Caco-2 (cell line): ENCODE measurements around the gene CXCR6. TPM values are rescaled to one million over a fixed set of nuclear protein-coding genes. Genes with fewer than 3 reads are reported as not detected.
A peak's percentile ranks its signal among the peaks of the same experiment; 100 is the strongest.

Experiments used
- BruUV-seq: library from RNA; stranded (reverse); fragments of 400-500 nt; replicated peaks from 2 replicates; lab custom pipeline; 2021; lab: Mats Ljungman, UMichigan
- CTCF ChIA-PET: fragments of 300-600 bp; sonication (Branson Sonifier 250); formaldehyde crosslinking; loops from one replicate; lab custom pipeline; 2022; ENCODE audit warnings: antibody characterized with exemption; lab: Charles Lee
- POLR2A ChIA-PET: fragments of 300-600 bp; sonication (Branson Sonifier 250); formaldehyde crosslinking; loops from one replicate; lab custom pipeline; 2022; ENCODE audit warnings: antibody characterized with exemption; lab: Charles Lee
- DNase-seq, 2 experiments: peaks; one replicate each; pipeline versions ENCODE4 v3.0.0 to v3.0.0-alpha.2; 2020 to 2022
- H3K27me3 ChIP-seq: replicated peaks from 2 replicates; pipeline ENCODE4 v1.6.0; 2011; ENCODE audit warnings: low read length; ENCODE audit not compliant: control insufficient read depth, insufficient read depth
- H3K36me3 ChIP-seq: 2 replicates; pipeline ENCODE4 v1.5.1; 2011; ENCODE audit warnings: low read length; ENCODE audit not compliant: control insufficient read depth, insufficient read depth
- H3K4me1 ChIP-seq: fragments of 250-450 bp; sonication (Bioruptor Pico); 2 replicates; pipeline ENCODE4 v1.5.1; 2020; ENCODE audit warnings: mild to moderate bottlenecking
- H3K4me3 ChIP-seq: 2 replicates; pipeline ENCODE4 v1.5.1; 2011; ENCODE audit warnings: low read depth, mild to moderate bottlenecking, control low read depth, low read length
- H3K9me3 ChIP-seq: fragments of 250-450 bp; sonication (Bioruptor Pico); 2 replicates; pipeline ENCODE4 v1.5.1; 2020; ENCODE audit warnings: mild to moderate bottlenecking, moderate library complexity
- H3K27ac Mint-ChIP-seq: one replicate; pipeline ENCODE4 v1.8.0; 2022; ENCODE audit warnings: mixed read lengths; ENCODE audit not compliant: unreplicated experiment
- H3K27me3 Mint-ChIP-seq: one replicate; pipeline ENCODE4 v1.8.0; 2022; ENCODE audit warnings: mixed read lengths; ENCODE audit not compliant: insufficient read depth, unreplicated experiment
- H3K36me3 Mint-ChIP-seq: one replicate; pipeline ENCODE4 v1.8.0; 2022; ENCODE audit warnings: mild to moderate bottlenecking, mixed read lengths; ENCODE audit not compliant: insufficient read depth, unreplicated experiment
- H3K4me1 Mint-ChIP-seq: one replicate; pipeline ENCODE4 v1.8.0; 2022; ENCODE audit warnings: low read depth, mixed read lengths; ENCODE audit not compliant: unreplicated experiment
- H3K4me3 Mint-ChIP-seq: one replicate; pipeline ENCODE4 v1.8.0; 2022; ENCODE audit warnings: mild to moderate bottlenecking, moderate library complexity, mixed read lengths; ENCODE audit not compliant: unreplicated experiment
- H3K9me3 Mint-ChIP-seq: one replicate; pipeline ENCODE4 v1.8.0; 2022; ENCODE audit warnings: mixed read lengths; ENCODE audit not compliant: unreplicated experiment
- CTCF ChIP-seq, 2 experiments: fragments of 200-600 bp in 1 of 2; IDR thresholded peaks; 1 replicate in 1 of 2; 2 replicates in 1 of 2; pipeline versions ENCODE4 v1.5.1 to v1.8.0; 2011 to 2022; ENCODE audit warnings: antibody characterized with exemption in 1 of 2, control low read depth in 1 of 2, inconsistent platforms in 1 of 2, low read depth in 1 of 2, low read length in 1 of 2, mild to moderate bottlenecking in 1 of 2, moderate library complexity in 1 of 2; ENCODE audit not compliant: insufficient read depth in 1 of 2, severe bottlenecking in 1 of 2, unreplicated experiment in 1 of 2
- intact Hi-C: fragments of 100-400 bp; cut with micrococcal nuclease; formaldehyde crosslinking; loops from one replicate; pipeline ENCODE4 v1.10.0; 2022; ENCODE audit not compliant: unreplicated experiment
- total RNA-seq: library from RNA; stranded (reverse); gene quantifications from 2 replicates; pipeline ENCODE4 v1.2.3, GENCODE V29; 2022

CXCR6 gene
- total RNA-seq, 1 experiment from 2014 or later: not detected

DNA sequence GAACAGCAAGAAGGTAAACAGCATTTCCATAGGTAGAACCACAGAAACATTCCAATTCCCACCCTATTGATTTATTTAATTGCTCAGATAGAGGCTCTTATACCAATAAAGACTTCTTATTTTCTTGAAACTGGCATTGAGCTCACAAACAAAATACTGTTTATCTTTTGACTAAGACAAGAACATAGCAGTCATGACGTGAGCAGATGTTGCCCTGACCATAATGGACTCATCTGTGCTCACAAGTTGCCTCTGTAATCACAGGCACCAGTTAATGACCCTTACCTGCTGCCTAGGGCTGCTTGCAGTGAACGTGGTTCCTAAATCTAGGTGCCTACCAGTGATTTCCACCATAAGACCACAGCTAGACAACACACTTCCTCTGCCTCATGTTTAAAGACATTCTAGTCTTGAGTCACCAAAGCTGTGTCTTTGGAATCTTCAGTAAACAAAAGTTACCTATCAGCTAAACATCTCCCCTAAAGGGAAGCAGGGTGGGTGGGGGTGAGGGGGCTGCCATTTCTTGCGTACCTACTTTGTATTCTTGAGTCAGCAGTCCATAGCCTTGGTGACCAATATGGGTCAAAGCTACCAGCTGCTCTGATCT, 50.3 kb downstream of the CXCR6 start:
- no peak for TF ChIP-seq CTCF (IDR thresholded peaks at IDR 0.05; ENCODE audit: insufficient read depth in 1 of 2, low read depth in 1 of 2, low read length in 1 of 2, severe bottlenecking in 1 of 2, unreplicated experiment in 1 of 2)
- no peak overlapping the region for H3K4me3 ChIP-seq
- Mint-ChIP-seq H3K36me3 (no peaks in the 10 kb centered on the region), H3K27me3 (no peaks in the 10 kb centered on the region), H3K4me1 (peaks cover 7% of the 10 kb centered on the region), H3K4me3 (no peak overlapping the region), H3K9me3 (no peaks in the 10 kb centered on the region), H3K27ac (no peak overlapping the region)
- BruUV-seq: no TSS peak
- H3K36me3 ChIP-seq: no peaks in the 10 kb centered on the region
- H3K27me3 ChIP-seq: no peaks in the 10 kb centered on the region
- 0 out of 2 replicates have a peak, but pooled peaks cover 5% of the 10 kb centered on the region for H3K4me1 ChIP-seq
- no peak for DNase-seq
- POLR2A ChIA-PET: interaction anchor here (0.6 kb wide), 1 partner anchor 983 kb away, joined by 6 read pairs; no protein-coding TSS in a partner anchor
- intact Hi-C loops: loop anchor here (2.0 kb wide), 1 partner anchor 85 kb away; no protein-coding TSS in a partner anchor
- no peaks in the 10 kb centered on the region for H3K9me3 ChIP-seq
- CTCF ChIA-PET: interaction anchor here (0.6 kb wide), 1 partner anchor 1005 kb away, joined by 3 read pairs; no protein-coding TSS in a partner anchor

- Histone ChIP-seq H3K36me3 (no peaks in the 10 kb centered on the region), H3K9me3 (no peaks in the 10 kb centered on the region), H3K4me3 (peak overlapping the region; percentile 87), H3K4me1 (0 out of 2 replicates have a peak, but pooled peaks cover 5% of the 10 kb centered on the region), H3K27me3 (no peaks in the 10 kb centered on the region)
- Mint-ChIP-seq H3K4me1 (peaks cover 7% of the 10 kb centered on the region), H3K4me3 (peak overlapping the region; percentile 80), H3K27me3 (peaks cover 3% of the 10 kb centered on the region), H3K9me3 (no peaks in the 10 kb centered on the region), H3K27ac (peak overlapping the region; percentile 63), H3K36me3 (no peaks in the 10 kb centered on the region)
- no peak for DNase-seq
- intact Hi-C loops: loop anchor here (2.0 kb wide), 1 partner anchor 84 kb away; no protein-coding TSS in a partner anchor
- no peak for TF ChIP-seq CTCF (IDR thresholded peaks at IDR 0.05; ENCODE audit: insufficient read depth in 1 of 2, low read depth in 1 of 2, low read length in 1 of 2, severe bottlenecking in 1 of 2, unreplicated experiment in 1 of 2)
- POLR2A ChIA-PET: no interaction called here
- no TSS peak for BruUV-seq
- CTCF ChIA-PET: no interaction called here
These were observed 51.4 kb downstream of the CXCR6 start for GRCh38 chr3:45994419-45995235.
